HG03025 (cell line): ENCODE data around the gene LRSAM1.

Experiments used
- ATAC-seq: cut with Tn5 transposase; IDR thresholded peaks from one replicate; pipeline ENCODE4 v1.9.1; 2021; ENCODE audit warnings: mild to moderate bottlenecking, moderate library complexity; ENCODE audit not compliant: unreplicated experiment, low FRiP score

LRSAM1 gene

GRCh38 chr9:127494304-127494702 lies 43.0 kb downstream of the LRSAM1 start:
- no peak for ATAC-seq

- ATAC-seq = no peak
Measured at GRCh38 chr9:127495884-127496555, 44.7 kb downstream of the LRSAM1 start.

GRCh38 chr9:127496974-127497373 lies 45.7 kb downstream of the LRSAM1 start:
- no peak for ATAC-seq

GRCh38 chr9:127497656-127498290 lies 46.5 kb downstream of the LRSAM1 start:
- no peak for ATAC-seq

GRCh38 chr9:127498298-127498697 lies 47.0 kb downstream of the LRSAM1 start:
- ATAC-seq = no peak

- no peak for ATAC-seq
Measured at GRCh38 chr9:127500399-127500798, 49.1 kb downstream of the LRSAM1 start.

GRCh38 chr9:127500862-127501261 lies 49.6 kb downstream of the LRSAM1 start:
- ATAC-seq = no peak

GRCh38 chr9:127501821-127502343 lies 50.6 kb downstream of the LRSAM1 start:
- no peak for ATAC-seq

GRCh38 chr9:127502706-127503378 lies 51.5 kb downstream of the LRSAM1 start:
- no peak for ATAC-seq

- no peak for ATAC-seq
Measured at GRCh38 chr9:127503379-127503921, 52.1 kb downstream of the LRSAM1 start.

- no peak for ATAC-seq
Measured at GRCh38 chr9:127503947-127504886, 52.9 kb downstream of the LRSAM1 start.

- no peak for ATAC-seq
Measured at GRCh38 chr9:127504887-127505251, 53.6 kb downstream of the LRSAM1 start.

- no peak for ATAC-seq
Measured at GRCh38 chr9:127505396-127506116, 54.2 kb downstream of the LRSAM1 start.

GRCh38 chr9:127506117-127506813 lies 55.0 kb downstream of the LRSAM1 start:
- ATAC-seq = no peak

- ATAC-seq = no peak
Measured at GRCh38 chr9:127506814-127507750, 55.8 kb downstream of the LRSAM1 start.

GRCh38 chr9:127507751-127508648 lies 56.7 kb downstream of the LRSAM1 start:
- ATAC-seq = no peak

GRCh38 chr9:127508901-127509260 lies 57.6 kb downstream of the LRSAM1 start:
- no peak for ATAC-seq
